Endothelial cell of umbilical vein (primary cell): ENCODE data around the gene SRSF10. TPM values are rescaled to one million over a fixed set of nuclear protein-coding genes. Genes with fewer than 3 reads are reported as not detected.

Experiments used
- BruUV-seq: library from RNA; stranded (reverse); fragments of 400-500 nt; replicated peaks from 2 replicates; lab custom pipeline; 2021; lab: Mats Ljungman, UMichigan
- CTCF ChIA-PET: fragments of 300-600, 350-600 bp; sonication (Branson Sonifier 250); formaldehyde crosslinking; loops from one replicate; lab custom pipeline; 2021; ENCODE audit warnings: antibody characterized with exemption, inconsistent platforms; lab: Charles Lee
- POLR2A ChIA-PET: fragments of 300-600, 350-600 bp; sonication (Branson Sonifier 250); formaldehyde crosslinking; loops from one replicate; lab custom pipeline; 2021; ENCODE audit warnings: antibody characterized with exemption, inconsistent platforms; lab: Charles Lee
- DNase-seq: peaks from one replicate; pipeline ENCODE4 v3.0.0-alpha.2; 2011; ENCODE audit warnings: low read depth, low spot score
- FAIRE-seq: peaks from 2 replicates; lab custom pipeline; 2011; peaks lifted over from hg19 to GRCh38; lab: Jason Lieb, UNC
- H2AFZ ChIP-seq: 2 replicates; pipeline ENCODE4 v1.6.0; 2012; ENCODE audit warnings: low read depth, low read length, control low read depth, inconsistent platforms
- H3K27ac ChIP-seq: 2 replicates; pipeline ENCODE4 v1.5.1; 2011; ENCODE audit warnings: low read depth, mild to moderate bottlenecking, control low read depth, low read length, moderate library complexity; ENCODE audit not compliant: insufficient read depth
- H3K27me3 ChIP-seq, 2 experiments: 2 replicates each; pipeline versions ENCODE4 v1.6.0 to v1.6.1; 2011; ENCODE audit warnings: low read length in 2 of 2, mixed read lengths in 1 of 2; ENCODE audit not compliant: control insufficient read depth in 2 of 2, insufficient read depth in 2 of 2
- H3K36me3 ChIP-seq, 2 experiments: 2 replicates in 1 of 2; 3 replicates in 1 of 2; pipeline ENCODE4 v1.5.1; 2011; ENCODE audit warnings: low read length in 2 of 2, mild to moderate bottlenecking in 1 of 2, moderate library complexity in 1 of 2; ENCODE audit not compliant: control insufficient read depth in 2 of 2, insufficient read depth in 2 of 2; ENCODE audit errors: extremely low read depth in 1 of 2
- H3K4me1 ChIP-seq: 3 replicates; pipeline ENCODE4 v1.5.1; 2011; ENCODE audit warnings: mild to moderate bottlenecking, low read length; ENCODE audit not compliant: control insufficient read depth, insufficient read depth; ENCODE audit errors: extremely low read depth
- H3K4me2 ChIP-seq: 2 replicates; pipeline ENCODE4 v1.6.1; 2011; ENCODE audit warnings: low read length, control low read depth, mixed read lengths; ENCODE audit not compliant: insufficient read depth
- H3K4me3 ChIP-seq, 3 experiments: fragments of 200-600 bp in 1 of 3; sonication (generic), shearing (Covaris generic) in 1 of 3; replicated peaks in 1 of 3; 2 replicates each; pipeline ENCODE4 v1.5.1; 2011 to 2016; ENCODE audit warnings: control low read depth in 3 of 3, low read length in 3 of 3, mild to moderate bottlenecking in 2 of 3, inconsistent platforms in 1 of 3, low read depth in 1 of 3, moderate library complexity in 1 of 3; ENCODE audit not compliant: insufficient read depth in 1 of 3
- H3K79me2 ChIP-seq: 2 replicates; pipeline ENCODE4 v1.6.0; 2012; ENCODE audit warnings: low read length, inconsistent platforms; ENCODE audit not compliant: control insufficient read depth, insufficient read depth
- H3K9ac ChIP-seq: replicated peaks from 2 replicates; pipeline ENCODE3; 2011; ENCODE audit warnings: low read length, control low read depth; ENCODE audit not compliant: insufficient read depth; ENCODE audit errors: extremely low read depth
- H3K9me1 ChIP-seq: replicated peaks from 3 replicates; pipeline ENCODE4 v1.6.0; 2011; ENCODE audit warnings: mild to moderate bottlenecking, low read length; ENCODE audit not compliant: control insufficient read depth, insufficient read depth; ENCODE audit errors: extremely low read depth
- H3K9me3 ChIP-seq: replicated peaks from 2 replicates; pipeline ENCODE4 v1.5.1; 2012; ENCODE audit warnings: low read length, inconsistent platforms; ENCODE audit not compliant: control insufficient read depth, insufficient read depth
- H4K20me1 ChIP-seq: replicated peaks from 2 replicates; pipeline ENCODE3; 2011; ENCODE audit warnings: mild to moderate bottlenecking, low read length; ENCODE audit not compliant: control insufficient read depth, insufficient read depth; ENCODE audit errors: extremely low read depth
- EZH2 ChIP-seq: IDR thresholded peaks from 2 replicates; pipeline ENCODE4 v1.6.1; 2012; ENCODE audit warnings: borderline replicate concordance, low read depth, mild to moderate bottlenecking, moderate library complexity, low read length, inconsistent platforms; ENCODE audit not compliant: severe bottlenecking
- FOS ChIP-seq: IDR thresholded peaks from 2 replicates; pipeline ENCODE4 v1.6.1; 2011; ENCODE audit warnings: mild to moderate bottlenecking, low read length, moderate library complexity, borderline replicate concordance; ENCODE audit not compliant: insufficient read depth
- GATA2 ChIP-seq: IDR thresholded peaks from 2 replicates; pipeline ENCODE4 v1.7.0; 2011; ENCODE audit warnings: low read depth, mild to moderate bottlenecking, moderate library complexity, mixed read lengths, low read length; ENCODE audit not compliant: insufficient read length, insufficient read depth
- JUN ChIP-seq: IDR thresholded peaks from 2 replicates; pipeline ENCODE4 v1.6.1; 2011; ENCODE audit warnings: borderline replicate concordance, low read depth; ENCODE audit not compliant: insufficient read length, insufficient read depth
- MYC ChIP-seq: IDR thresholded peaks from one replicate; pipeline ENCODE4 v1.6.1; 2011; ENCODE audit warnings: mild to moderate bottlenecking, low read depth, low read length
- POLR2A ChIP-seq: IDR thresholded peaks from 2 replicates; pipeline ENCODE4 v1.6.1; 2012; ENCODE audit warnings: low read depth, mild to moderate bottlenecking, control low read depth, low read length
- POLR2AphosphoS5 ChIP-seq: IDR thresholded peaks from 2 replicates; pipeline ENCODE4 v1.6.1; 2012; ENCODE audit warnings: low read depth, mild to moderate bottlenecking, control low read depth, low read length, moderate library complexity; ENCODE audit not compliant: insufficient read depth
- dilution Hi-C: fragments of 300-500 bp; cut with MboI; formaldehyde crosslinking; loops from one replicate; pipeline ENCODE4 v1.15.0; 2019; ENCODE audit warnings: low sequenced_read_pairs; ENCODE audit not compliant: extremely low pct_ligation_motif_present
- intact Hi-C: fragments of 100-400 bp; cut with micrococcal nuclease; formaldehyde crosslinking; loops from one replicate; pipeline ENCODE4 v1.10.0; 2022
- polyA plus RNA-seq, 4 experiments: library from polyadenylated mRNA; depleted of rRNA in 3 of 4; stranded (reverse) in 3 of 4; unstranded in 1 of 4; fragments of >200 nt; gene quantifications; 2 replicates each; pipeline versions ENCODE4 v1.2.1 to v1.2.3, GENCODE V29; 2011 to 2012; ENCODE audit warnings: missing spikeins in 1 of 4
- total RNA-seq: library from RNA; stranded (reverse); gene quantifications from 2 replicates; pipeline ENCODE4 v1.2.3, GENCODE V29; 2021
- TF ChIP-seq, protein P1 (sequence below): IDR thresholded peaks from 2 replicates; pipeline ENCODE4 v1.6.1; 2011; ENCODE audit not compliant: insufficient read depth, insufficient read length
- TF ChIP-seq, protein P2 (sequence below), 2 donors: IDR thresholded peaks; 1 replicate in 1 of 2; 2 replicates in 1 of 2; pipeline ENCODE4 v1.5.1; 2011; ENCODE audit warnings: low read length in 2 of 2, mild to moderate bottlenecking in 2 of 2, moderate library complexity in 2 of 2, control low read depth in 1 of 2, inconsistent platforms in 1 of 2, low read depth in 1 of 2; ENCODE audit not compliant: insufficient read depth in 1 of 2; ENCODE audit errors: extremely low read depth in 1 of 2

The SRSF10 gene
- total and polyA plus RNA-seq, 2 donors (not counting 3 experiments of a cell fraction or from before 2014, with no cell fraction given) = 124 to 135 TPM

DNA sequence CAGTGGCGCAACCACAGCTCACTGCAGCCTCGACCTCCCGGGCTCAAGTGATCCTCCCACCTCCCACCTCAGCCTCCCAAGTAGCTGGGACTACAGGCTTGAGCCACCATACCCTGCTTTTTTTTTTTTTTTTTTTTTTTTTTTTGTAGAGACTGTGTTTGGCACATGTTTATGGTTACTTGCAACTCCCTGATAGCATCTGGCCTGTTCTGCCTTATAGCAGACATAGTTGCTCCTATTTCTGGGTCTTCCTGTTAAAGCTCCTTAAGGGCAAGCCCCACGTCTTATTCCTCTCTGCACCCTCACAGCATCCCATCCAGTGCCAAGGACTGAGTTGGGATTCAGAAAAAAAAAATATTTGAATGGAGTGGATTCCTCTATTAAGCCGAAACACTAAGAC is 49.9 kb downstream of the SRSF10 start:
- no peak for FAIRE-seq
- no peak for DNase-seq
- intact Hi-C loops = no loop called here
- Histone ChIP-seq H3K27ac (no peak overlapping the region), H3K36me3 (no peaks in the 10 kb centered on the region), H3K79me2 (no peaks in the 10 kb centered on the region), H3K4me3 (no peak overlapping the region), H4K20me1 (no peaks in the 10 kb centered on the region), H3K9me1 (no peaks in the 10 kb centered on the region), H3K9me3 (no peaks in the 10 kb centered on the region), H3K9ac (no peak overlapping the region), H3K27me3 (peaks cover 4 to 6% of the 10 kb centered on the region in 2 experiments), H3K4me1 (no peaks in the 10 kb centered on the region), H2AFZ (no peak overlapping the region), H3K4me2 (no peak overlapping the region)
- CTCF ChIA-PET = interaction anchor here (0.7 to 1.5 kb wide), 2 partner anchors 13 to 98 kb away, joined by 3 read pairs; no protein-coding TSS in a partner anchor
- no TSS peak for BruUV-seq
- no peak for TF ChIP-seq POLR2AphosphoS5
- dilution Hi-C loops = no loop called here
- POLR2A ChIA-PET = interaction anchor here (0.6 kb wide), 1 partner anchor 57 kb away, joined by 3 read pairs; no protein-coding TSS in a partner anchor

DNA sequence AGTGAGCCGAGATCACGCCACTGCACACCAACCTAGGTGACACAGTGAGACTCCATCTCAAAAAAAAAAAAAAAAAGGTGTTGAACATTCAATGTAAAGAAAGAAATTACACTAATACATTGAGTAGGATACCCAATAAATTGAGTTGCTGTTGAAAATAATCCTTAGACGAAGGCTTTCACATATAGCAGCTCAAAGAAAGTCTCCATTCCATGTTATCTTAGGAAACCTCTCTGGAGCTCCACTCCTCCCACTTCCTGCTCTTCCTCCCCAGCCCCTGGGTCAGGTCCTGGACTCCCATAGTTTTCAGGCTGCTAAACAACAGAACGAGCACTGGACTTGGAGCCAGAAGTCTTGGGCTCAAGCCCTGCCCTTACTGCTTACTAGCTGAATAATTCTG is 51.3 kb downstream of the SRSF10 start:
- no peak for FAIRE-seq
- intact Hi-C loops (no loop called here), dilution Hi-C loops (no loop called here)
- Histone ChIP-seq H4K20me1 (no peaks in the 10 kb centered on the region), H3K27me3 (peaks cover 4 to 11% of the 10 kb centered on the region in 2 experiments), H3K9me1 (no peaks in the 10 kb centered on the region), H3K4me2 (no peak overlapping the region), H3K36me3 (no peaks in the 10 kb centered on the region), H3K9ac (no peak overlapping the region), H2AFZ (no peak overlapping the region), H3K27ac (no peak overlapping the region), H3K4me3 (no peak overlapping the region), H3K4me1 (no peaks in the 10 kb centered on the region), H3K9me3 (no peaks in the 10 kb centered on the region), H3K79me2 (no peaks in the 10 kb centered on the region)
- ChIA-PET POLR2A (no interaction called here), CTCF (interaction anchor here (0.7 to 1.0 kb wide), 2 partner anchors 12 to 119 kb away, joined by 3 to 4 read pairs; no protein-coding TSS in a partner anchor)
- no peak for DNase-seq
- BruUV-seq = no TSS peak
- TF ChIP-seq POLR2A (no peak), EZH2 (no peak), GATA2 (no peak), FOS (no peak), JUN (no peak), MYC (no peak), POLR2AphosphoS5 (no peak)
- TF ChIP-seq, protein P1, sequence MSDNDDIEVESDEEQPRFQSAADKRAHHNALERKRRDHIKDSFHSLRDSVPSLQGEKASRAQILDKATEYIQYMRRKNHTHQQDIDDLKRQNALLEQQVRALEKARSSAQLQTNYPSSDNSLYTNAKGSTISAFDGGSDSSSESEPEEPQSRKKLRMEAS = no peak
- TF ChIP-seq, protein P2, sequence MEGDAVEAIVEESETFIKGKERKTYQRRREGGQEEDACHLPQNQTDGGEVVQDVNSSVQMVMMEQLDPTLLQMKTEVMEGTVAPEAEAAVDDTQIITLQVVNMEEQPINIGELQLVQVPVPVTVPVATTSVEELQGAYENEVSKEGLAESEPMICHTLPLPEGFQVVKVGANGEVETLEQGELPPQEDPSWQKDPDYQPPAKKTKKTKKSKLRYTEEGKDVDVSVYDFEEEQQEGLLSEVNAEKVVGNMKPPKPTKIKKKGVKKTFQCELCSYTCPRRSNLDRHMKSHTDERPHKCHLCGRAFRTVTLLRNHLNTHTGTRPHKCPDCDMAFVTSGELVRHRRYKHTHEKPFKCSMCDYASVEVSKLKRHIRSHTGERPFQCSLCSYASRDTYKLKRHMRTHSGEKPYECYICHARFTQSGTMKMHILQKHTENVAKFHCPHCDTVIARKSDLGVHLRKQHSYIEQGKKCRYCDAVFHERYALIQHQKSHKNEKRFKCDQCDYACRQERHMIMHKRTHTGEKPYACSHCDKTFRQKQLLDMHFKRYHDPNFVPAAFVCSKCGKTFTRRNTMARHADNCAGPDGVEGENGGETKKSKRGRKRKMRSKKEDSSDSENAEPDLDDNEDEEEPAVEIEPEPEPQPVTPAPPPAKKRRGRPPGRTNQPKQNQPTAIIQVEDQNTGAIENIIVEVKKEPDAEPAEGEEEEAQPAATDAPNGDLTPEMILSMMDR (IDR thresholded peaks at IDR 0.05; ENCODE audit: extremely low read depth in 1 of 2, insufficient read depth in 1 of 2, low read depth in 1 of 2, low read length in 2 of 2) = no peak
